Stimulated activated CD8-positive, alpha-beta memory T cell treated with anti-CD3 and anti-CD28 coated beads, Interleukin-7, amount 100 ng/mL, for 48 hours (primary cell): Measurements from ENCODE around the gene MGRN1.

Source experiments
- DNase-seq, 2 donors: peaks; one replicate each; pipeline ENCODE4 v3.0.0-alpha.2; 2020; ENCODE audit warnings: low read depth in 1 of 2; ENCODE audit errors: extremely low read depth in 1 of 2

The MGRN1 gene

GRCh38 chr16:4603624-4604170 lies 20.9 kb upstream of the MGRN1 start:
- DNase-seq, result no peak

GRCh38 chr16:4604401-4604800 lies 20.2 kb upstream of the MGRN1 start:
- no peak for DNase-seq

- DNase-seq, result no peak
These were observed 18.3 kb upstream of the MGRN1 start for GRCh38 chr16:4606354-4606753.

- DNase-seq, result no peak
These were observed 16.6 kb upstream of the MGRN1 start for GRCh38 chr16:4607841-4608703.

- no peak for DNase-seq
These were observed 16.0 kb upstream of the MGRN1 start for GRCh38 chr16:4608704-4608980.

GRCh38 chr16:4609200-4610010 lies 15.2 kb upstream of the MGRN1 start:
- DNase-seq, result no peak

- no peak for DNase-seq
These were observed 14.3 kb upstream of the MGRN1 start for GRCh38 chr16:4610011-4611005.

- DNase-seq, result no peak
These were observed 13.1 kb upstream of the MGRN1 start for GRCh38 chr16:4611337-4612021.

- DNase-seq, result no peak
These were observed 12.1 kb upstream of the MGRN1 start for GRCh38 chr16:4612474-4612931.

GRCh38 chr16:4612977-4613635 lies 11.5 kb upstream of the MGRN1 start:
- DNase-seq, result no peak

GRCh38 chr16:4613636-4614570 lies 10.7 kb upstream of the MGRN1 start:
- peak in 1 of 2 donors; percentile 19 for DNase-seq

- peak; percentile 69 to 77 for DNase-seq
These were observed 9.8 kb upstream of the MGRN1 start, which contains the start of gene UBALD1 for GRCh38 chr16:4614571-4615383. UBALD1 (minus strand) TSS chr16:4614888; CDS start chr16:4614797, 91 bp downstream.

GRCh38 chr16:4615384-4616046 lies 9.1 kb upstream of the MGRN1 start:
- no peak for DNase-seq

- peak; percentile 98 to 100 for DNase-seq
These were observed 8.4 kb upstream of the MGRN1 start for GRCh38 chr16:4616047-4616811.

GRCh38 chr16:4617880-4618279 lies 6.7 kb upstream of the MGRN1 start:
- no peak for DNase-seq
